Caco-2 (cell line): ENCODE results near the gene MRPL48. TPM values are rescaled to one million over a fixed set of nuclear protein-coding genes. Genes with fewer than 3 reads are reported as not detected.

Experiments used
- BruUV-seq: library from RNA; stranded (reverse); fragments of 400-500 nt; replicated peaks from 2 replicates; lab custom pipeline; 2021; lab: Mats Ljungman, UMichigan
- CTCF ChIA-PET: fragments of 300-600 bp; sonication (Branson Sonifier 250); formaldehyde crosslinking; loops from one replicate; lab custom pipeline; 2022; ENCODE audit warnings: antibody characterized with exemption; lab: Charles Lee
- POLR2A ChIA-PET: fragments of 300-600 bp; sonication (Branson Sonifier 250); formaldehyde crosslinking; loops from one replicate; lab custom pipeline; 2022; ENCODE audit warnings: antibody characterized with exemption; lab: Charles Lee
- DNase-seq, 2 experiments: peaks; one replicate each; pipeline versions ENCODE4 v3.0.0 to v3.0.0-alpha.2; 2020 to 2022
- H3K27me3 ChIP-seq: replicated peaks from 2 replicates; pipeline ENCODE4 v1.6.0; 2011; ENCODE audit warnings: low read length; ENCODE audit not compliant: control insufficient read depth, insufficient read depth
- H3K36me3 ChIP-seq: 2 replicates; pipeline ENCODE4 v1.5.1; 2011; ENCODE audit warnings: low read length; ENCODE audit not compliant: control insufficient read depth, insufficient read depth
- H3K4me1 ChIP-seq: fragments of 250-450 bp; sonication (Bioruptor Pico); 2 replicates; pipeline ENCODE4 v1.5.1; 2020; ENCODE audit warnings: mild to moderate bottlenecking
- H3K4me3 ChIP-seq: 2 replicates; pipeline ENCODE4 v1.5.1; 2011; ENCODE audit warnings: low read depth, mild to moderate bottlenecking, control low read depth, low read length
- H3K9me3 ChIP-seq: fragments of 250-450 bp; sonication (Bioruptor Pico); 2 replicates; pipeline ENCODE4 v1.5.1; 2020; ENCODE audit warnings: mild to moderate bottlenecking, moderate library complexity
- H3K27ac Mint-ChIP-seq: one replicate; pipeline ENCODE4 v1.8.0; 2022; ENCODE audit warnings: mixed read lengths; ENCODE audit not compliant: unreplicated experiment
- H3K27me3 Mint-ChIP-seq: one replicate; pipeline ENCODE4 v1.8.0; 2022; ENCODE audit warnings: mixed read lengths; ENCODE audit not compliant: insufficient read depth, unreplicated experiment
- H3K36me3 Mint-ChIP-seq: one replicate; pipeline ENCODE4 v1.8.0; 2022; ENCODE audit warnings: mild to moderate bottlenecking, mixed read lengths; ENCODE audit not compliant: insufficient read depth, unreplicated experiment
- H3K4me1 Mint-ChIP-seq: one replicate; pipeline ENCODE4 v1.8.0; 2022; ENCODE audit warnings: low read depth, mixed read lengths; ENCODE audit not compliant: unreplicated experiment
- H3K4me3 Mint-ChIP-seq: one replicate; pipeline ENCODE4 v1.8.0; 2022; ENCODE audit warnings: mild to moderate bottlenecking, moderate library complexity, mixed read lengths; ENCODE audit not compliant: unreplicated experiment
- H3K9me3 Mint-ChIP-seq: one replicate; pipeline ENCODE4 v1.8.0; 2022; ENCODE audit warnings: mixed read lengths; ENCODE audit not compliant: unreplicated experiment
- intact Hi-C: fragments of 100-400 bp; cut with micrococcal nuclease; formaldehyde crosslinking; loops from one replicate; pipeline ENCODE4 v1.10.0; 2022; ENCODE audit not compliant: unreplicated experiment
- total RNA-seq: library from RNA; stranded (reverse); gene quantifications from 2 replicates; pipeline ENCODE4 v1.2.3, GENCODE V29; 2022
- TF ChIP-seq, protein P1 (sequence below), 2 experiments: fragments of 200-600 bp in 1 of 2; IDR thresholded peaks; 1 replicate in 1 of 2; 2 replicates in 1 of 2; pipeline versions ENCODE4 v1.5.1 to v1.8.0; 2011 to 2022; ENCODE audit warnings: antibody characterized with exemption in 1 of 2, control low read depth in 1 of 2, inconsistent platforms in 1 of 2, low read depth in 1 of 2, low read length in 1 of 2, mild to moderate bottlenecking in 1 of 2, moderate library complexity in 1 of 2; ENCODE audit not compliant: insufficient read depth in 1 of 2, severe bottlenecking in 1 of 2, unreplicated experiment in 1 of 2

Gene MRPL48
- total RNA-seq, 1 experiment from 2014 or later: 113 TPM

- H3K9me3 Mint-ChIP-seq: no peaks in the 10 kb centered on the region
- Histone ChIP-seq H3K4me3 (no peak overlapping the region), H3K36me3 (no peaks in the 10 kb centered on the region), H3K27me3 (no peaks in the 10 kb centered on the region), H3K4me1 (no peaks in the 10 kb centered on the region), H3K9me3 (no peaks in the 10 kb centered on the region)
- H3K27ac Mint-ChIP-seq: no peak overlapping the region
- ChIA-PET POLR2A (no interaction called here), CTCF (no interaction called here)
- no peak overlapping the region for H3K4me3 Mint-ChIP-seq
- no peak for DNase-seq
- H3K27me3 Mint-ChIP-seq: no peaks in the 10 kb centered on the region
- H3K36me3 Mint-ChIP-seq: peaks cover 35% of the 10 kb centered on the region
- BruUV-seq: no TSS peak
- H3K4me1 Mint-ChIP-seq: peaks cover 6% of the 10 kb centered on the region
- intact Hi-C loops: no loop called here
- TF ChIP-seq, protein P1, sequence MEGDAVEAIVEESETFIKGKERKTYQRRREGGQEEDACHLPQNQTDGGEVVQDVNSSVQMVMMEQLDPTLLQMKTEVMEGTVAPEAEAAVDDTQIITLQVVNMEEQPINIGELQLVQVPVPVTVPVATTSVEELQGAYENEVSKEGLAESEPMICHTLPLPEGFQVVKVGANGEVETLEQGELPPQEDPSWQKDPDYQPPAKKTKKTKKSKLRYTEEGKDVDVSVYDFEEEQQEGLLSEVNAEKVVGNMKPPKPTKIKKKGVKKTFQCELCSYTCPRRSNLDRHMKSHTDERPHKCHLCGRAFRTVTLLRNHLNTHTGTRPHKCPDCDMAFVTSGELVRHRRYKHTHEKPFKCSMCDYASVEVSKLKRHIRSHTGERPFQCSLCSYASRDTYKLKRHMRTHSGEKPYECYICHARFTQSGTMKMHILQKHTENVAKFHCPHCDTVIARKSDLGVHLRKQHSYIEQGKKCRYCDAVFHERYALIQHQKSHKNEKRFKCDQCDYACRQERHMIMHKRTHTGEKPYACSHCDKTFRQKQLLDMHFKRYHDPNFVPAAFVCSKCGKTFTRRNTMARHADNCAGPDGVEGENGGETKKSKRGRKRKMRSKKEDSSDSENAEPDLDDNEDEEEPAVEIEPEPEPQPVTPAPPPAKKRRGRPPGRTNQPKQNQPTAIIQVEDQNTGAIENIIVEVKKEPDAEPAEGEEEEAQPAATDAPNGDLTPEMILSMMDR (IDR thresholded peaks at IDR 0.05; ENCODE audit: insufficient read depth in 1 of 2, low read depth in 1 of 2, low read length in 1 of 2, severe bottlenecking in 1 of 2, unreplicated experiment in 1 of 2): no peak
These were observed 125.8 kb downstream of the MRPL48 start for GRCh38 chr11:73913472-73913871.

GRCh38 chr11:73914284-73914683 lies 126.6 kb downstream of the MRPL48 start:
- TF ChIP-seq, protein P1 (IDR thresholded peaks at IDR 0.05; ENCODE audit: insufficient read depth in 1 of 2, low read depth in 1 of 2, low read length in 1 of 2, severe bottlenecking in 1 of 2, unreplicated experiment in 1 of 2): no peak
- no peaks in the 10 kb centered on the region for H3K27me3 ChIP-seq
- POLR2A ChIA-PET: interaction anchor here (0.7 kb wide), 1 partner anchor 286 kb away, joined by 11 read pairs; no protein-coding TSS in a partner anchor
- no peaks in the 10 kb centered on the region for H3K9me3 Mint-ChIP-seq
- H3K27me3 Mint-ChIP-seq: no peaks in the 10 kb centered on the region
- CTCF ChIA-PET: no interaction called here
- no peaks in the 10 kb centered on the region for H3K36me3 ChIP-seq
- H3K4me1 ChIP-seq: no peaks in the 10 kb centered on the region
- peaks cover 44% of the 10 kb centered on the region for H3K36me3 Mint-ChIP-seq
- intact Hi-C loops: loop anchor here (2.0 kb wide), 1 partner anchor 17 kb away; no protein-coding TSS in a partner anchor
- no peak overlapping the region for H3K4me3 ChIP-seq
- H3K27ac Mint-ChIP-seq: no peak overlapping the region
- H3K4me1 Mint-ChIP-seq: peaks cover 6% of the 10 kb centered on the region
- BruUV-seq: no TSS peak
- no peaks in the 10 kb centered on the region for H3K9me3 ChIP-seq
- DNase-seq: peak in 1 of 2 experiments; percentile 42
- no peak overlapping the region for H3K4me3 Mint-ChIP-seq

Other genes with a start within 250 kb of the MRPL48 start
- 46.0 and 50.2 TPM in 2 replicates for gene FAM168A, start 189.8 kb upstream of the MRPL48 start, total RNA-seq
- 12.7 and 15.5 TPM in 2 replicates for gene PLEKHB1, start 141.3 kb upstream of the MRPL48 start, total RNA-seq
- gene RAB6A, start 26.8 kb upstream of the MRPL48 start, total RNA-seq: 210 and 227 TPM in 2 replicates
- gene COA4, start 89.0 kb downstream of the MRPL48 start, total RNA-seq: 127 and 137 TPM in 2 replicates
- 51.6 and 53.4 TPM in 2 replicates for gene PAAF1, start 89.1 kb downstream of the MRPL48 start, total RNA-seq
- gene DNAJB13, start 163.2 kb downstream of the MRPL48 start, total RNA-seq: 0.52 TPM in 1 of 2 replicates, not detected in the other
- 100 and 144 TPM in 2 replicates for gene UCP2, start 195.0 kb downstream of the MRPL48 start, total RNA-seq
- 0.84 and 1.2 TPM in 2 replicates for gene UCP3, start 221.2 kb downstream of the MRPL48 start, total RNA-seq